Activated naive CD4-positive, alpha-beta T cell treated with anti-CD3 and anti-CD28 coated beads, Interleukin-2, amount 50 U/mL, for 24 hours (primary cell): ENCODE results near the gene PCDHA1.
"Not testable (repeated sequence)": the region's sequence is repeated elsewhere in the genome, so short reads cannot be mapped to it uniquely, and the experiment has no call there.

Experiments used
- H3K27ac Mint-ChIP-seq: one replicate; pipeline ENCODE4 v1.8.0; 2021; ENCODE audit warnings: mild to moderate bottlenecking, mixed read lengths
- H3K27me3 Mint-ChIP-seq: one replicate; pipeline ENCODE4 v1.8.0; 2021; ENCODE audit warnings: mixed read lengths
- H3K36me3 Mint-ChIP-seq: one replicate; pipeline ENCODE4 v1.8.0; 2021; ENCODE audit warnings: mixed read lengths
- H3K4me1 Mint-ChIP-seq: one replicate; pipeline ENCODE4 v1.8.0; 2021; ENCODE audit warnings: mixed read lengths
- H3K4me3 Mint-ChIP-seq: one replicate; pipeline ENCODE4 v1.8.0; 2021; ENCODE audit warnings: mild to moderate bottlenecking, mixed read lengths
- H3K9me3 Mint-ChIP-seq: one replicate; pipeline ENCODE4 v1.8.0; 2021; ENCODE audit warnings: mixed read lengths

Gene PCDHA1

DNA sequence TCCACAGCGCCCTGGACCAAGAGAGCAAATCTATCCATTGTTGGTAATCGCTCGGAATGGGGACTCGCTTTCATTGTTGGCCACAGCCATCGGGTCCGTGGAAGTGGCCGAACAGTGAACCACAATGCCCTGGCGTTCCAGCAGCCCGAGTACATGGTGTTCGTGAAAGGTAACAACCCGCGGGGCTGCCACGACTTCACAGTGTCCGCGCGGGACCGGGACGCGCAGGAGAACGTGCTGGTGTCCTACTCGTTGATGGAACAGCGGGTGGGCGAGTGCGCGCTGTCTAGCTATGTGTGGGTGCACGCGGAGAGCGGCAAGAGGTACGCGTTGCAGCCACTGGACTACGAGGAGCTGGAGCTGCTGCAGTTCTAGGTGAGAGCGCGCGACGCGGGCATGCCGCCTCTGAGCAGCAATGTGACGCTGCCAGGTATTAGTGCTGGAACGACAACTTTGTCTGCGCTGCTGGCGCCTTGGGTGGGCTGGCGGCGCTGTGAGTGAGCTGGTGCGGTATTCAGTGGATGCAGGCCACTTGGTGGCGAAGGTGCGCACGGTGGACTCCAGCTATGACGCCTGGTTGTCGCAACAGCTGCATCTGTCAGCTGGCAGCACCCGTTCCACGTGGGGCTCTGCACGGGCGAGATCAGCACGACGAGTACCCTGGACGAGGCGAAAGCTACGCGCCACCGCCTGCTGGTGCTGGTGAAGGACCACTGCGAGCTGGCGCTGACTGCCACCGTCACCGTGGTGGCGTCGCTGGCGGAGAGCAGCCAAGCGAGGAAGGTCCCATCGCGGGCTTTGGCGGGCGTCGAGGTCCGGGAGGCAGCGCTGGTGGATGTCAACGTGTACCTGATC lies 76.7 kb downstream of the PCDHA1 start:
- Mint-ChIP-seq H3K4me3 (no peak overlapping the region), H3K4me1 (no peaks in the 10 kb centered on the region), H3K36me3 (peaks cover 2% of the 10 kb centered on the region), H3K9me3 (peaks cover 6% of the 10 kb centered on the region), H3K27me3 (peaks cover 19% of the 10 kb centered on the region), H3K27ac (no peak overlapping the region)

DNA sequence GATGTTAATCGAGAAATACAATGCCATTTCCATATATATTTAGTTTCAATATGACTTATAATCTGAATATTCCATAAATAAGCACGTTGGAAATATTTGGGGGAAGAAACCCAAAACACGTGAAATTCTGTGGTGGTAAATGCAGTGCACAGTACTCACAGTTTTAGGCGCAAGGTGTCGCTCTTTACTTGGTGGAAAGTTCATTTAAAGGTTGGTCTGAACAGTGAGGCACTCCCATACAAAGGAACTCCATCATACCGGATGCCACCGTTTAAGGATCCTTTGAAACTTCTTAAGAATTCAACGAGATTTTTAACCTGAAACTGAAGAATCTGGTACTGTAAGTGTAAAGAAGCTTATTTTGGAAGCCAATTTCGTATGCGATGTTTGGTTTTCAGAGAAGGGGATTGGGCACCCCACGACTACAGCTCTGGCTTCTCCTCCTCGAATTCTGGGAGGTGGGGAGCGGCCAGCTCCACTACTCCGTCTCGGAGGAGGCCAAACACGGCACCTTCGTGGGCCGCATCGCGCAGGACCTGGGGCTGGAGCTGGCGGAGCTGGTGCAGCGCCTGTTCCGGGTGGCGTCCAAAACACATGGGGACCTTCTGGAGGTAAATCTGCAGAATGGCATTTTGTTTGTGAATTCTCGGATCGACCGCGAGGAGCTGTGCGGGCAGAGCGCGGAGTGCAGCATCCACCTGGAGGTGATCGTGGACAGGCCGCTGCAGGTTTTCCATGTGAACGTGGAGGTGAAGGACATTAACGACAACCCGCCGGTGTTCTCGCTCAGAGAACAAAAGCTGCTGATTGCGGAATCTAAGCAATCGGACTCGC lies 83.0 kb downstream of the PCDHA1 start, which contains the start of gene PCDHA11:
TSS of gene PCDHA11 (plus strand) at position 237 of the 834 bp plus-strand sequence. CDS start at position 384, 147 bp downstream.
- Mint-ChIP-seq H3K27ac (no peak within 1 kb of the TSS), H3K4me3 (no peak within 1 kb of the TSS), H3K9me3 (peaks cover 16% of the 10 kb centered on the region), H3K36me3 (peaks cover 3% of the 10 kb centered on the region), H3K4me1 (no peaks in the 10 kb centered on the region), H3K27me3 (peaks cover 23% of the 10 kb centered on the region)

DNA sequence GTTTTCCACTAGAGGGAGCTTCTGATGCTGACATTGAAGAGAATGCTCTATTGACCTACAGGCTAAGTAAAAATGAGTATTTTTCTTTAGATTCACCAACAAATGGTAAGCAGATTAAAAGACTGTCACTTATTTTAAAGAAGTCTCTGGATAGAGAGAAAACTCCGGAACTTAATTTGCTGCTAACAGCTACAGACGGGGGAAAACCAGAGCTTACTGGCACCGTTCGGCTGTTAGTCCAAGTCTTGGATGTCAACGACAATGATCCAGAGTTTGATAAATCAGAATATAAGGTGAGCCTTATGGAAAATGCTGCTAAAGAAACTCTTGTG lies 83.6 kb downstream of the PCDHA1 start:
- H3K27ac Mint-ChIP-seq: no peak overlapping the region
- peaks cover 3% of the 10 kb centered on the region for H3K36me3 Mint-ChIP-seq
- no peak overlapping the region for H3K4me3 Mint-ChIP-seq
- no peaks in the 10 kb centered on the region for H3K4me1 Mint-ChIP-seq
- H3K27me3 Mint-ChIP-seq: peaks cover 25% of the 10 kb centered on the region
- H3K9me3 Mint-ChIP-seq: peaks cover 13% of the 10 kb centered on the region

DNA sequence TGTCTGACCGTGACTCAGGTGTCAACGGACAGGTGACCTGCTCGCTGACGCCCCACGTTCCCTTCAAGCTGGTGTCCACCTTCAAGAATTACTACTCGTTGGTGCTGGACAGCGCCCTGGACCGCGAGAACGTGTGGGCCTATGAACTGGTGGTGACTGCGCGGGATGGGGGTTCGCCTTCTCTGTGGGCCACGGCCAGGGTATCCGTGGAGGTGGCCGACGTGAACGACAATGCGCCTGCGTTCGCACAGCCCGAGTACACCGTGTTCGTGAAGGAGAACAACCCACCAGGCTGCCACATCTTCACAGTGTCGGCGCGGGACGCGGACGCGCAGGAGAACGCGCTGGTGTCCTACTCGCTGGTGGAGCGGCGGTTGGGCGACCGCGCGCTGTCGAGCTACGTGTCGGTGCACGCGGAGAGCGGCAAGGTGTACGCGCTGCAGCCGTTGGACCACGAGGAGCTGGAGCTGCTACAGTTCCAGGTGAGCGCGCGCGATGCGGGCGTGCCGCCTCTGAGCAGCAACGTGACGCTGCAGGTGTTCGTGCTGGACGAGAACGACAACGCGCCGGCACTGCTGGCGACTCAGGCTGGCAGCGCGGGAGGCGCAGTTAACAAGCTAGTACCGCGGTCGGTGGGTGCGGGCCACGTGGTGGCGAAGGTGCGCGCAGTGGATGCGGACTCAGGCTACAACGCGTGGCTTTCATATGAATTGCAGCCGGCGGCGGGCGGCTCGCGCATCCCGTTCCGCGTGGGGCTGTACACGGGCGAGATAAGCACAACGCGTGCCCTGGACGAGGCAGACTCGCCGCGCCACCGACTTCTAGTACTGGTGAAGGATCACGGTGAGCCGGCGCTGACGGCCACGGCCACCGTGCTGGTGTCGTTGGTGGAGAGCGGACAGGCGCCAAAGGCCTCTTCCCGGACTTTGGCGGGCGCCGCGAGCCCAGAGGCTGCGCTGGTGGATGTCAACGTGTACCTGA lies 84.6 kb downstream of the PCDHA1 start:
- peaks cover 3% of the 10 kb centered on the region for H3K36me3 Mint-ChIP-seq
- no peak overlapping the region for H3K27ac Mint-ChIP-seq
- no peaks in the 10 kb centered on the region for H3K4me1 Mint-ChIP-seq
- H3K4me3 Mint-ChIP-seq: no peak overlapping the region
- peaks cover 11% of the 10 kb centered on the region for H3K9me3 Mint-ChIP-seq
- H3K27me3 Mint-ChIP-seq: peaks cover 28% of the 10 kb centered on the region

DNA sequence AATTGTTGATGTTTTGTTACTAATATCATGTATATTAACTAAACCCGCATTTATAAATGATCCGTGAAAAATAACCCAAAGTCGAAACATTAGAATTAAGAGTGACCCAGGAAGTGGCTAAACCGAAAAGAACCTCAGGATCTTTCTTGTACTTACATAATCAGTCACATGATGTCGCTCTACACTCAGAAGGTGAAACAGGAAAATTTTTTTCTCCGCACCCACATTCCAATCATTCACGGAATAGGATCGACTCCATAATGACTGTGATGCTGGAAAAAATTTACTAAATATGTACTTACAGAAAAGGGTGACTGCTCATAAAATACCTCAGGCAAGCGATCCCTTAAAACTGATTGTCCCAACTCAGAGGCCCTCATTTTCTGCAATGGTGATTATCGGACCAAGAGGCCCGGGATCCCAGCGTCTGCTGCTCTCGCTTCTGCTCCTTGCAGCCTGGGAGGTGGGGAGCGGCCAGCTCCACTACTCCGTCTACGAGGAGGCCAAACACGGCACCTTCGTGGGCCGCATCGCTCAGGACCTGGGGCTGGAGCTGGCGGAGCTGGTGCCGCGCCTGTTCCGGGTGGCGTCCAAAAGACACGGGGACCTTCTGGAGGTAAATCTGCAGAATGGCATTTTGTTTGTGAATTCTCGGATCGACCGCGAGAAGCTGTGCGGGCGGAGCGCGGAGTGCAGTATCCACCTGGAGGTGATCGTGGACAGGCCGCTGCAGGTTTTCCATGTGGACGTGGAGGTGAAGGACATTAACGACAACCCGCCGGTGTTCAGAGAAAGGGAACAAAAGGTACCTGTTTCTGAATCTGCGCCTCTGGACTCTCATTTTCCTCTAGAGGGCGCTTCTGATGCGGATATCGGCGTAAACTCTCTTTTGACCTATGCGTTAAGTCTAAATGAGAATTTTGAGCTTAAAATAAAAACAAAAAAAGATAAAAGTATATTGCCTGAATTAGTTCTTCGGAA lies 89.4 kb downstream of the PCDHA1 start, which contains the start of gene PCDHA12:
TSS of gene PCDHA12 (plus strand) at position 224 of the 981 bp plus-strand sequence. CDS start at position 389, 165 bp downstream.
- Mint-ChIP-seq H3K36me3 (peaks cover 5% of the 10 kb centered on the region), H3K4me3 (no peak within 1 kb of the TSS), H3K9me3 (peaks cover 20% of the 10 kb centered on the region), H3K4me1 (no peaks in the 10 kb centered on the region), H3K27ac (no peak within 1 kb of the TSS), H3K27me3 (peaks cover 37% of the 10 kb centered on the region)

DNA sequence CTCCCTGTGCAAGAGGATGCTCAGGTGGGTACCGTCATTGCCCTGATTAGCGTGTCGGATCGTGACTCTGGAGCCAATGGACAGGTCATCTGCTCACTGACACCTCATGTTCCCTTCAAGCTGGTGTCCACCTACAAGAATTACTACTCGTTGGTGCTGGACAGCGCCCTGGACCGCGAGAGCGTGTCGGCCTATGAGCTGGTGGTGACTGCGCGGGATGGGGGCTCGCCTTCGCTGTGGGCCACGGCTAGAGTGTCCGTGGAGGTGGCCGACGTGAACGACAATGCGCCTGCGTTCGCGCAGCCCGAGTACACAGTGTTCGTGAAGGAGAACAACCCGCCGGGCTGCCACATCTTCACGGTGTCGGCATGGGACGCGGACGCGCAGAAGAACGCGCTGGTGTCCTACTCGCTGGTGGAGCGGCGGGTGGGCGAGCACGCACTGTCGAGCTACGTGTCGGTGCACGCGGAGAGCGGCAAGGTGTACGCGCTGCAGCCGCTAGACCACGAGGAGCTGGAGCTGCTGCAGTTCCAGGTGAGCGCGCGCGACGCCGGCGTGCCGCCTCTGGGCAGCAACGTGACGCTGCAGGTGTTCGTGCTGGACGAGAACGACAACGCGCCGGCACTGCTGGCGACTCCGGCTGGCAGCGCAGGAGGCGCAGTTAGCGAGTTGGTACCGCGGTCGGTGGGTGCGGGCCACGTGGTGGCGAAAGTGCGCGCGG lies 90.8 kb downstream of the PCDHA1 start:
- Mint-ChIP-seq H3K27me3 (peaks cover 45% of the 10 kb centered on the region), H3K9me3 (peaks cover 32% of the 10 kb centered on the region), H3K36me3 (peaks cover 12% of the 10 kb centered on the region)
- not testable (repeated sequence) for H3K4me1 Mint-ChIP-seq, H3K27ac Mint-ChIP-seq, H3K4me3 Mint-ChIP-seq

DNA sequence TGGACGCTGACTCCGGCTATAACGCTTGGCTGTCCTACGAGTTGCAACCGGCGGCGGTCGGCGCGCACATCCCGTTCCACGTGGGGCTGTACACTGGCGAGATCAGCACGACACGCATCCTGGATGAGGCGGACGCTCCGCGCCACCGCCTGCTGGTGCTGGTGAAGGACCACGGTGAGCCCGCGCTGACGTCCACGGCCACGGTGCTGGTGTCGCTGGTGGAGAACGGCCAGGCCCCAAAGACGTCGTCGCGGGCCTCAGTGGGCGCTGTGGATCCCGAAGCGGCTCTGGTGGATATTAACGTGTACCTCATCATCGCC lies 91.3 kb downstream of the PCDHA1 start:
- Mint-ChIP-seq H3K4me3 (no peak overlapping the region), H3K27me3 (peaks cover 43% of the 10 kb centered on the region), H3K27ac (no peak overlapping the region), H3K4me1 (no peaks in the 10 kb centered on the region), H3K9me3 (peaks cover 30% of the 10 kb centered on the region), H3K36me3 (peaks cover 14% of the 10 kb centered on the region)

DNA sequence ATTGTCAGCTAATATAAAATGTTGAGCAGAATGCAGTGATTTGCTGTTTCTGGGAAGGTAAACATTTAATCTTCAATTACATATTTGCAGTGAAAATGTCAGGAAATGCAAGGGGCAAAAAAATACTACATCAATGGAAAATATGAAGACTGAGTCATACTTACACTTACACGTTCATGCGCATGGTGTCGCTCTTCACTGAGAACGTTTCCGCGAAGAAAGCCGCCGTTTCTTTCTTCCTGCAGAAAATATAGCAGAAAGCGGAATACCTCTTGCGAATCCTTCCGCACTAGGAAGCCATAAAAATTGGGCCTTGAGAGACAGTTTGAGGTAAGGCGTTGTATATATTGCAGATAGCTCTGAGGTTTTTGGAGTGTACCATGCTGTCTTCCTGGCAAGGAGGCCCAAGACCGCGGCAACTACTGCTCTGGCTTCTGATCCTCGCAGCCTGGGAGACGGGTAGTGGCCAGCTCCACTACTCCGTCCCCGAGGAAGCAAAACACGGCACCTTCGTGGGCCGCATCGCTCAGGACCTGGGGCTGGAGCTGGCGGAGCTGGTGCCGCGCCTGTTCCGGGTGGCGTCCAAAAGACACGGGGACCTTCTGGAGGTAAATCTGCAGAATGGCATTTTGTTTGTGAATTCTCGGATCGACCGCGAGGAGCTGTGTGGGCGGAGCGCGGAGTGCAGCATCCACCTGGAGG lies 96.1 kb downstream of the PCDHA1 start, which contains the start of gene PCDHA13:
TSS of gene PCDHA13 (plus strand) at position 236 of the 702 bp plus-strand sequence. CDS start at position 381, 145 bp downstream.
- H3K36me3 Mint-ChIP-seq: peaks cover 16% of the 10 kb centered on the region
- peaks cover 37% of the 10 kb centered on the region for H3K9me3 Mint-ChIP-seq
- H3K27me3 Mint-ChIP-seq: peaks cover 31% of the 10 kb centered on the region
- H3K27ac Mint-ChIP-seq: no peak within 1 kb of the TSS
- no peaks in the 10 kb centered on the region for H3K4me1 Mint-ChIP-seq
- H3K4me3 Mint-ChIP-seq: no peak within 1 kb of the TSS

DNA sequence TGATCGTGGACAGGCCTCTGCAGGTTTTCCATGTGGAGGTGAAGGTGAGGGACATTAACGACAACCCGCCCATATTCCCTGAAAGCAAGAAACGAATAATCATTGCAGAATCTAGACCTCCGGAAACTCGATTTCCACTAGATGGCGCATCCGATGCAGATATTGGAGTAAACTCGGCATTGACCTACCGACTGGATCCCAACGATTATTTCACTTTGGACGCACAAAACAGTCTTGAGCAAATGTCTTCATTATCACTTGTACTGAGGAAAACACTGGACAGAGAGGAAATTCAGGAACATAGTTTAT lies 96.6 kb downstream of the PCDHA1 start:
- Mint-ChIP-seq H3K27me3 (peaks cover 34% of the 10 kb centered on the region), H3K9me3 (peaks cover 42% of the 10 kb centered on the region), H3K36me3 (peaks cover 16% of the 10 kb centered on the region), H3K4me3 (no peak overlapping the region), H3K27ac (no peak overlapping the region), H3K4me1 (no peaks in the 10 kb centered on the region)

DNA sequence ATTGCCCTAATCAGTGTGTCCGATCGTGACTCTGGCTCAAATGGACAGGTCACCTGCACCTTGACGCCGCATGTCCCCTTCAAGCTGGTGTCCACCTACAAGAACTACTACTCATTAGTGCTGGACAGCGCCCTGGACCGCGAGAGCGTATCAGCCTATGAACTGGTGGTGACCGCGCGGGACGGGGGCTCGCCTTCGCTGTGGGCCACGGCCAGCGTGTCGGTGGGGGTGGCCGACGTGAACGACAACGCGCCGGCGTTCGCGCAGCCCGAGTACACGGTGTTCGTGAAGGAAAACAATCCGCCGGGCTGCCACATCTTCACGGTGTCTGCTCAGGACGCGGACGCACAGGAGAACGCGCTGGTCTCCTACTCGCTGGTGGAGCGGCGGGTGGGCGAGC lies 97.4 kb downstream of the PCDHA1 start:
- Mint-ChIP-seq H3K9me3 (peaks cover 47% of the 10 kb centered on the region), H3K4me1 (no peaks in the 10 kb centered on the region), H3K36me3 (peaks cover 16% of the 10 kb centered on the region), H3K27me3 (peaks cover 36% of the 10 kb centered on the region), H3K27ac (no peak overlapping the region), H3K4me3 (no peak overlapping the region)

DNA sequence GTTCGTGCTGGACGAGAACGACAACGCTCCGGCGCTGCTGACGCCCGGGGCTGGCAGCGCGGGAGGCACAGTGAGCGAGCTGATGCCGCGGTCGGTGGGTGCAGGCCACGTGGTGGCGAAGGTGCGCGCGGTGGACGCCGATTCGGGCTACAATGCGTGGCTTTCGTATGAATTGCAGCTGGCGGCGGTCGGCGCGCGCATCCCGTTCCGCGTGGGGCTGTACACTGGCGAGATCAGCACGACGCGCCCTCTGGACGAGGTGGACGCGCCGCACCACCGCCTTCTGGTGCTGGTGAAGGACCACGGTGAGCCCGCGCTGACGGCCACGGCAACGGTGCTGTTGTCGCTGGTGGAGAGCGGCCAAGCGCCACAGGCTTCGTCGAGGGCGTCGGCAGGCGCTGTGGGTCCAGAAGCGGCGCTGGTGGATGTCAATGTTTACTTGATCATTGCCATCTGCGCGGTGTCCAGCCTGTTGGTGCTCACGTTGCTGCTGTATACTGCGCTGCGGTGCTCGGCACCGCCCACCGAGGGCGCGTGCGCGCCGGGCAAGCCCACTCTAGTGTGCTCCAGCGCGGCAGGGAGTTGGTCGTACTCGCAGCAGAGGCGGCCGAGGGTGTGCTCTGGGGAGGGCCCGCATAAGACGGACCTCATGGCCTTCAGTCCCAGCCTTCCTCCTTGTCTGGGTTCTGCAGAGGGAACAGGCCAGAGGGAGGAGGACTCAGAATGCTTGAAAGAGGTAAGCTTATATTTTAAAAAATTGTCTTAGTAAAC lies 98.2 kb downstream of the PCDHA1 start:
- Mint-ChIP-seq H3K4me1 (no peaks in the 10 kb centered on the region), H3K36me3 (peaks cover 16% of the 10 kb centered on the region), H3K27ac (no peak overlapping the region), H3K4me3 (no peak overlapping the region), H3K27me3 (peaks cover 36% of the 10 kb centered on the region), H3K9me3 (peaks cover 47% of the 10 kb centered on the region)

DNA sequence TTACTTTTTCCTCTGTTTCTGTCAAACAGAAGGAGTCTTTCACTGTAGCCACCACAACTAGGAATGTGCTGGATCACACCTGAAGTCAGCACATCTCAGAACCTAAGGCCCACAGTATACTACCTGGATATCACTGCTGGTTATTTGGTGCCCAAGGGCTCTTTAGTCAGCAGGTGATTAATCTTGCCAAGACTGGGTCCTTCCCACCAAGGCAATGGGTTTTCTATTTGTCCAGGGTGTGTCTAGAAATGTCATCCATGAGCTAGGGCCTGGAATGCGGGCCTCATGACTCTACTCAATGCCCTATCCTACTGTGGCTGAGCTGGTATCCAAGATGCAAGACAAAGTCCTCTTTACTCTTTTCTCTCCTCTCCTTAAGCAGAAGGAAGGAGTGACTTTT lies 130.4 kb downstream of the PCDHA1 start:
- Mint-ChIP-seq H3K27me3 (peaks cover 5% of the 10 kb centered on the region), H3K27ac (no peak overlapping the region), H3K4me1 (no peaks in the 10 kb centered on the region), H3K36me3 (no peaks in the 10 kb centered on the region), H3K4me3 (no peak overlapping the region), H3K9me3 (peaks cover 13% of the 10 kb centered on the region)

DNA sequence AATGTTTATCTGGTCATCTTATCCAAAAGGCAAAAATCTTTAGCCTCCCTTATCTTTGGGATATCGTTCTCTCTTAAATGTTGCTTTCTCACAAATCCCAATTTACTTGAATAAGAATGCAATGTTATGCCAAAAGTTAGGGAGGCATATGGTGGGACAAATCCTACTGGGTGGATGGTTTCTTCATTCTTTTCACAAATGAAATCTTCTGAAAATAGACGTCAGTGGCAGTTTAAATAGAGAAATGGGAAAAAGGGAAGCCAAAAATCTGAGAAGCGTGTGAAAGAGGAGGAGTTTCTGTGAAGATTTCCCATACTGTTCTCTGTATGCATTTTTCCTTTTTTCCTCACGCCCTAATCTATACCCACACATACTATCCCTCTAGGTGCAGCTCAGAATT lies 137.7 kb downstream of the PCDHA1 start:
- Mint-ChIP-seq H3K27me3 (peaks cover 36% of the 10 kb centered on the region), H3K9me3 (no peaks in the 10 kb centered on the region), H3K36me3 (no peaks in the 10 kb centered on the region), H3K4me3 (no peak overlapping the region), H3K27ac (no peak overlapping the region), H3K4me1 (peaks cover 4% of the 10 kb centered on the region)
